NCI-H2107 (cell line): ENCODE results near the gene SLC6A5.
"Not testable (repeated sequence)": the region's sequence is repeated elsewhere in the genome, so short reads cannot be mapped to it uniquely, and the experiment has no call there.

Experiments
- DNase-seq: peaks from one replicate; lab custom pipeline; 2025; lab: John Stamatoyannopoulos, UW

Gene SLC6A5

DNA sequence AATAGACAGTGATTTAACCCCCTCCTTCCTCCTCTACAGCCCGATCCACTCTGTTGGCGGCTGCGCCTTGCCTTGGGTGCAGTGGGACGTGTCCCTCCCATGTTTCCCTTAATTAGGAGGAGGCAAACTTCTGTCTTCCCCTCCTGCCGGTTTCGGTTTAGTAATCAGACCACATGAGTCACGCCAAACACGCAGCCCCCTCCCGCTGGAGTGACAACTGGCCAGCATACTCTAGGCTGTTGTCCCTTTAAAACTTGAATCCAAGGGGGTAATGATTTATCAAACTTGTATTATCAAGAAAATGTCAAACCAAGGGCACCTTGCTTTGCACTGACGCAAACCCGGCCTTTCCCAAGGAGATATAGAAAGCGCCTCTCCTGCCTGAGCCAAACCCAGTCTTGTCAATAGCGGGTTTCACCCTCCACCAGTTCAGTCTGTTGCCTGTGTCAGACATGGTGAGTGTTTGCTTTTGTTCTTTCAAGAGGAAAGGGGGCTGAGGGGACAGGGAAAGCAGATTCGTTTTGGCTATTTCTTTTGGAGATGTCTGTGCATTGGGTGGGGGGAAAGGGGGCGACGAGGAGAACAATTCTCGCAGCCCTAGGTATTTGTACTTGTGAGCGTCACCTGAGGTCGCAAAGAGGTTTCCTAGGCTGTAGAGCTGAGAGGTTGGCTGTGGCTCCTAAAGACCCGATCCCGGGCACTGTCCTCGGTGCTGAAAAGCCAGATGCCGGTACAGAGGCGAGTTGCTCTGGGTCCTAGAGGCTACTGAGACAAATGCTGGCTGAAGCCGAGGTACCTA, at the start of gene SLC6A5:
SLC6A5 (plus strand) TSS at position 388 of the 799 bp plus-strand sequence; CDS start at position 453, 65 bp downstream.
- DNase-seq: no peak

DNA sequence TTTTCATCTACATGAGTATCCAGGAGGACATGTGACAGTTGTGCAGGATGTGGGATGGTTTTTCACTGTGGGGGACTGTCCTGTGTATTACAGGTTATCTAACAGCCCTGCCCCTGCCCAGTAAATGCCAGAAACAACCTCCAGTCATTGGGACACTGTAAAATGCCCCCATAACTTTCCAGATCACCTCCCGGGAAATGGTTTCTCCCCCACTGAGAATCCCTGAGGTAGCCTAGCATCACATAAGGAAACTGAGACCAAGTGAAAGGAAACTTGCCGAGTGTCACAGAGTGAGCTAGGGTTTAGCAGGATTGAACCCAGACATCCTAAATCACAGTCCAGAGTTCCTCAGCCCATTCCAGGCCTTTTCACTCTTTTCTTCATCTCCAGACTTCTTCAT, 48.3 kb upstream of the SLC6A5 start:
- no peak for DNase-seq

DNA sequence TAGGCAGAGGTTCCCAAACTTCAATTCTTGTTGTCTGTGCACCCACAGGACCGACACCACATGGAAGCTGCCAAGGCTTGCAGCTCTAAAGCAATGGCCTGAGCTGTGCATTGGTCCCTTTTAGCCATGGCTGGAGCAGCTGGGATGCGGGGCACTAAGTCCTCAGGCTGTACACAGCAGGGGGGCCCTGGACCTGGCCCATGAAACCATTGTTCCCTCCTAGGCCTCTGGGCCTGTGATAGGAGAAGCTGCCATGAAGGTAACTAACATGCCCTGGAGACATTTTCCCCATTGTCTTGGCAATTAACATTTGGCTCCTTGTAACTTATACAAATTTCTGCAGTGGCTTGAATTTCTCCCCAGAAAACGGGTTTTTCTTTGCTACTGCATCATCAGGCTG, 43.6 kb upstream of the SLC6A5 start:
- no peak for DNase-seq

DNA sequence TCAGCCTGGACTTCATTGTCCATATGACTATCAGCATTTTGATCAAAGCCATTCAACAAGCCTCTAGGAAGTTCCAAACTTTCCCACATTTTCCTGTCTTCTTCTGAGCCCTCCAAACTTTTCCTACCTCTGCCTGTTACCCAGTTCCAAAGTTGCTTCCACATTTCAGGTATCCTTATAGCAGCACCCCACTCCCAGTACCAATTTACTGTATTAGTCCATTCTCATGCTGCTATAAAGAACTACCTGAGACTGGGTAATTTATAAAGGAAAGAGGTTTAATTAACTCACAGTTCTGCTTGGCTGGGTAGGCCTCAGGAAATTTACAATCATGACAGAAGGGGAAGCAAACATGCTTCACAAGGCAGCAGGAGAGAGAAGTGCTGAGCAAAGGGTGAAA, 43.0 kb upstream of the SLC6A5 start:
- DNase-seq: not testable (repeated sequence)

DNA sequence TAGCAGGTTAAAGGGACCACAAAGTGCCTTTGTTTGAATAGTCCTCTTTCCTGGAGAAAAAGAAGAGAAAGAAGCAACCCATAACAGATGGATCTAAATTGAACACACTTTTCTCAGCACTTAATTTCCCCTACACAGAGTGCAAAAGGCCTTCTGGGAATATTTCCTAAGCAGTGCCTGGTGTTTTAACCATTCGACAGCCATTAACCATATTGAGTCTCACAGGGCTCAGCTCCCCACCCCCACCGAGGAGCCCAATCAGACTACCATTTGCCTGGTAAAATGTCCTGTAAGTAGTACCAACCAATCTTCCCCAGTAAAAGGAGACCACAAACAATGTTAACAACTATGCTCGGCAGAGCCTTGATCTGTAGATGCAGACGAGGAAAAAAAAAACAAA, 40.7 kb upstream of the SLC6A5 start:
- no peak for DNase-seq

DNA sequence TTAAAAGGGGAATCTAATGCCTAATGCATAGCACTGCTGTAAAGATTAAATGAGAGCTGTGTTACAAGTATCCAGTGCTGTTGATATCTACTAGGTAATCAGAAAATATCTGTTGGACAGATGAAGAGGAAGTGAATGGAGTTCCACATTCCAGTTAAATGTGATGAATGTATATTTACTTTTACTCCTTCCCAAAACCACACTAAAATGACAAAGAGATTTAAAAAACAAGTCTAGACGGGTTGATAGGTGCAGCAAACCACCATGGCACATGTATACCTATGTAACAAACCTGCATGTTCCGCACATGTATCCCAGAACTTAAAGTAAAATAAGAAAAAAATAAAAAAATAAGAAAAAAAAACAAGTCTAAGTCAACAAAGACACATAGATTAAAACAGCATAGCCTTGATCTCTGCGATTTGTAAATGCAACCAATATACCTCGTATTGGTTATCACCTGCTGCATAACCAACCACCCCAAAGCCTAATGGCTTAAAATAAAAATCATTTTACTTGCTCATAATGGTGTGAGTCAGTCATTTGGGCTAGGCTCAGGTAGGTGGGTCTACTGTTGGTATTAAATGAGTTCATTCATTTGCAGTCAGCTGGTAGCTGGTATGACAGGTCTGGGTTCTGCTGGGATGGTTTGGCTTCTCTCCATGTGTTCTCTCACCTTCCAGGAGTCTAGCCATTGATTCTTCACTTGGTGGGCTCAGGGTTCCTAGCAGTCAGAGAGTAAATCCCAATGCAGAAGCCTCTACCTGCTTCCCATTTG, 39.7 kb upstream of the SLC6A5 start:
- no peak for DNase-seq

DNA sequence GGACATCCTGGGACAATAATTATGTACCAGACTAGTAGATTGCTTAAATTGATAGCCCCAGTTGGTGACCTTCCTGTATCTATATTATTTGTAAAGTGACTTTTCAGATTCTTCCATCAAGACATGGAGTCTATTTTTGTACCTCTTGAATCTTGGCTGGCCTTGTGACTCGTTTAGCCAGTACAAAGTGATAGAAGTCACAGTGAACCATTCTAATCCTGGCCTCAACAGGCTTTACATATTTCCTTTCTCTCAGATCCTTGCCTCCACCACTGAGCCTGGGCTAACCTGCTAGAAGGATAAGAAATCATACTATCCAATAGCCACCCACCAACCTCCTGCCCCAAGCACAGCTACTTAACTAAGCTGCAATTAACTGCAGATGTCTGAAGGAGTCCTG, 37.5 kb upstream of the SLC6A5 start:
- DNase-seq: no peak

DNA sequence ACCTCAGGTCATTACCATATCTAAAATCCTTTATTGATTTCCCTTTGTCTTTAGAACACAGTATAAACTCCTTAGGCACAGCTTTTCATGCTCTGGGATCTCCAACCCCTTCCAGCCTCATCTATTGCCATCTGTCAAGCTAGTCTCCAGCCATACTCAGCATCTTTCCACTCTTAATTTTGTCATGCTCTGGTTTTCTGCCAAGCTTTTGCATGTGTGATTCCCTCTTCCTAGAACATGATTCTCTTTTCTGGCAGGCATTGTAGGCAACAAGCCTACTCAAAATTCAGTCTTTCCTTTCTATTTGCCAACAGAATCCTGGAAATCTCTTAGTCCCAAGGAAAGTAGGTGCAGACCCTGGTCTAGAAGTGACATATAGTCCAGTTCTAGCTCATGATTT, 35.5 kb upstream of the SLC6A5 start:
- no peak for DNase-seq

DNA sequence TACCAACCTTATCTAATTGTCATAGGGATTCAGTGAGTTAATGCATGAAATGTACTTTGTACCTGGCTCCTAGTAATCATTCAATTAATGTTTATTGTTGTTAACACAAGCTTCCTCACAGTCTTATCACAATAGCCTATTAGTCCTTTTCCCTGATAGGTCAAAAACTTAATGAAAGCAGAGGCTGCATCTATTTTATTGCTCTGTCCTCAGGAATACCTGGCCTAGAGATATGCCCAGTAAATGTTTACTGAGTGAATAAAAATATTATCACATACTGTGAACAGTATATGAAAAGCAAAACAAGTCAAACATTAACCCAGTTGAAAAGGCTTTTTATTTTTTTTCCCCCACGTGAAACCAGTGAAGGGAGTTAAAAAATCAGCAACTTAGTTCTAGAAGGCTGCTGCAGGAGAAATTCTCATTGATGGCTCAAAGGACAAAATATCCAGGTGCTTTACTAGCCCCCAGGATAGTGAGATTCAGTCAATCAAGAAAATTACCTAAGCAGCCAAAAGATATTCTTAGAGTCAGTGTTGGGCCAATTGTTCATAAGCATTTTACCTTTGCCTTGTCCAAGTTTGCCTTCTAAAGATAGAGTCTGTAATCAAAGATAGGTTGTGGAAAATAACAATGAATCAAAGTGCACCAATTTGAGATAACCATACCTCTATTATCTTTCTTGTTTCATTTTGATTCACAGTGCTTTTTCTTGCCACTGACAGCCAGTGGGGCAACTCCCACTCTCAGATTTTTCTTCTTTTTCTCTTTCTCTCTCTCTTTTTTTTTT, 34.4 kb upstream of the SLC6A5 start:
- DNase-seq: no peak

DNA sequence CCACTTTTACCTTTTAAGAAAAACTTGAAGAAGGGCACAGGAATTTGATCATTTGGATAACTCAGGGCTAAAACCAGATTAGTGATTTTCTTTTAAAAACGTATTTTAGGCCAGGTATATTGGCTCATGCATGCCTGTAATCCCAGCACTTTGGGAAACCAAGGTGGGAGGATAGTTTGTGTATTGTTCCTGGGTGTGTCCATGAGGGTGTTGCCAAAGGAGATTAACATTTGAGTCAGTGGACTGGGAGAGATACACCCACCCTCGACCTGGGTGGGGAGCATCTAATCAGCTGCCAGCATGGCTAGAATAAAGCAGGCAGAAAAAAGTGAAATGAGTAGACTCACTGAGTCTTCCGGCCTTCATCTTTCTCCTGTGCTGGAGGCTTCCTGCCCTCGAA, 33.3 kb upstream of the SLC6A5 start:
- DNase-seq: not testable (repeated sequence)

DNA sequence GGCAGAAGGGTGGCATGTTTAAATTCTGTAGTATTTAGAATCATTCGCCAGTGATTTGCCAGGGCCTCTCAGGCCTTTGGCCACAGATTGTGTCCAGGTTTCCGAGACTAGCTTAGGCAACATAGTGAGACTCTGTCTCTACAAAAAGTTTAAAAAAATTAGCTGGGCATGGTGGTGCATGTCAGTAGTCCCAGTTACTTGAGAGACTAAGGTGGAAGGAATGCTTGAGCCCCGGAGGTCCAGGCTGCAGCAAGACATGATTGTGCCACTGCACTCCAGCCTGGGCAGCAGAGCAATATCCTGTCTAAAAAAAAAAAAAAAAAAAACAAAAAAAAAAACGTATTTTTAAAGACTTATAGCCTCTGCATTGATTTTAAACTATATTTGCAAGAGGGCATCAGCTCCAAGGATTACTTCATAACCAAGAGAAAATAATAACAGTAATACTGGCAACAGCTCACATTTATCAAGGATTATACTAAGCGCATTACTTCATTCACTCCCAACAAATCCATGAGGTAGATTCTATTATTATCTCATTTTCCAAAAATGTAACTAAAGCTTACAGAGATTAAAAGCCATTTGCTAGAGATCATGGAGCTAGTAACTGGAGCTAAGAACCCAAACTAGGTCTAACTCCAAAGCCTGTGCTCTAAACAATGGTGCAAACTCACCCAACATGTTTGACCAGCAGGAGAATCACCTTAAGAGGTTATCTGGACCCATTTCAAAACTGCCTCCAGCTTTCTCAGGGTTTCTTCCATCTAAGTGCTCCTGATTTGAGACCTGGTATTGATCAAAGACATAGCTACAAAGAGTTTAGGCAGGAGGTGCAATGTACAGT, 32.6 kb upstream of the SLC6A5 start:
- no peak for DNase-seq

DNA sequence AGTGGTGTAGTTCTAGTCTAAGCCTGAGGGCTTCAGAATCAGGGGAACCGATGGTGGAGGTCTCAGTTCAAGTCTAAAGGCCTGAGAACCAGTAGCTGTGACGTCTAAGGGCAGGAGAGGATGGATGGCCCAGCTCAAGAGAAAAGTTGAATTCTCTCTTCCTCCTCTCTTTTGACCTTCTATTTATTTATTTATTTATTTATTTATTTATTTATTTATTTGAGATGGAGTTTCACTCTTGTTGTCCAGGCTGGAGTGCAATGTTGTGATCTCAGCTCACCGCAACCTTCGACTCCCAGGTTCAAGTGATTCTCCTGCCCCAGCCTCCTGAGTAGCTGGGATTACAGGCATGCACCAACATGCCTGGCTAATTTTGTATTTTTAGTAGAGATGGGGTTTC, 19.7 kb upstream of the SLC6A5 start:
- not testable (repeated sequence) for DNase-seq

DNA sequence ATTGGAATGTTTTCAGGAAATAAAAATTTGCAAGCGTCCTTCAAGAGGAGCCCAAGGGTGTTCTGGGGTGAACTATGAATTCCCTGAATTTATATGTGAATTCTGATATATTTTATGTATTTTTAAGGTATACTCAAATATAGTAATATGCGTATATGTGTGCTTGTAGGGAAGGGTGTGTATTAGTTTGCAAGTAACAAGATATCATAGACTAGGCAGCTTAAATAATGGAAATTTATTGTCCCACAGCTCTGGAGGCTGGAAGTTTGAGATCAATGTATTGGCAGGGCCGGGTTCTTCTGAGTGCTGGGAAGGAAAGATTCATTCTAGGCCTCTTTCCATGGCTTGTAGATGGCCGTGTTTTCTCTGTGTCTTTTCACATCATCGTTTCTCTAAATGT, 16.2 kb upstream of the SLC6A5 start:
- no peak for DNase-seq

DNA sequence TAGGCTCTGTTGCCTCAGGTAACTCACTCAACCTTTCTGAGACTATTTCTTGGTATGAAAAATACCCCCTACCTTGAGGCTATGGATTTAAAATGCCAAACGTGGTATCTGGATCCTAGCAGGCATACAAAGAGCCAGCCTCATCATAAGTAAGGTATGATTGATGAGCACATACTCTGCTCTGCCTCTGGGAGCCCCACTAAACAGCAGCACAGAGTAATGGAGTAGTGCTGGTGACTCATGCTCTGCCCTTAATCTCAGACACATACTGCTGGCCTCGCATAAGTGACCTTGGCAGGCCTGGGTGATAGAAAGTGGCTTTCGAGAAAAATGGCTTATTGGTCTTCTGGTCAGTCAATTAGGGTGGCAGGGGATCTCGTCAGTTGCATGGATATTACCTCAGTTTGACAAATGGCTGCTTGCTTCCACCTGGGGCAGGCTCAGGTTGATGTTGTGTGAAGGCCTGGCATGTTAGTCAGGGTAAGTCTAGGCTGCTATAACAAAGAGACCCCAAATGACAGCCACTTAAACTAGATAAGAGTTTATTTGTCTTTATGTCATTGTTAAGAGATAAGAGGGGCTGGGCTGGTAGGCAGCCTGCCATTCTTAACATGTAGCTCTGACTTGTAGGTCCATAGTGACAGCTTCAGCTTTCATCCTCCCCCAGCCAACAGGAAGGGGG, 15.2 kb upstream of the SLC6A5 start:
- no peak for DNase-seq

DNA sequence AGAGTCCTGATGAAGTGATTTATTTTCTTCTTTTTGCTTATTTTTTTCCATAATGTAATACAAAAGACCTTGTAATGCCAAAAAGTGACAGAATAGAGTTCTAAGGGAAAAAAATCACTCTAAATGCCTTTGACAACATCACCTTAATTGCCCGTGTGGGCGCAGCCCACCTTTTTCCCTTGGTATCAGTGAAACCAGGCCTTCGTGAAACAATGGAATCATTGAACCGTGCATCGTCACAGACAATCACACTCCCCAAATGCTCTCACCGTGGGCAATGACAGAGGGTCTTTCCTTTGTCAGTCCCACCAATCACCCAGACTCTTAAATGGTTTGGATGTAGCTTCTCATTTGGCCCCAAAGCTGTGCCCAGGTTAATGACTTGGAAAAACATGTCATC, 9.6 kb upstream of the SLC6A5 start:
- no peak for DNase-seq

DNA sequence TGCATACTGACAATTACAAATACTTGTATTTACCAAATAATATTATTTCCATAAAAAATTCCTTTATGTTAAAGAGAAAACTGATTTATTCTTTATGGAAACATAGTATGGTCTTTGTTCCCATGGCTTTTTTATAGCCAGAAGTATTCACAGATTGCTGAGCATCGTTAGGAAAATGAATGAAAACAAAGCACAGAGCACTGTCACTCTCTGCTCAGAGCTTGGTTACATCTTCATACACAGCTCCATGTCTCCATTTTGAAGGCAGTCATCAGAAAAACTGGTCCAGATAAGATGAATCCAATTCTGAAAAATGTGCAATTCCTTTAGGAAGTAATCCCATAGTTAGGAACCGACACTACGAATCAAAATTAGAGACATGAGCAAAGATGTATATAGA, 9.0 kb upstream of the SLC6A5 start:
- no peak for DNase-seq

DNA sequence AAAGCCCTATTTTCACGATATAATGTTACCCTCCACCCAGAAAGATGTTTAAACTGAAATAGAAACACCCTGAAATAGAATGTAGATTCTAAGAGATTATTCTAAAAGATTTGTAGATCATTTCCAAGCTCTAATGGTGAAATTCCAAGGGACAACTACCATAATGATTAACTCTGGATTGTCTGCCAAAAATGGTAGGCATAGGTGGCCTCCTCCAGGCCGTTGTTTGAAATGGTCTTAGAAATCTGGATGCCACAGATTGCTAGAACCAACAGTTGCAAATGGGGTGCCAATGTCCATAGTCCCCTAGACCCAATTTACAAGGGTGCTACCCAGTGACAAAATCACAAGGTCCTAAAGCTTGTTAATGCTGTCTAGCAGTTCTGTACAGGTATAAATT, 6.7 kb upstream of the SLC6A5 start:
- no peak for DNase-seq

DNA sequence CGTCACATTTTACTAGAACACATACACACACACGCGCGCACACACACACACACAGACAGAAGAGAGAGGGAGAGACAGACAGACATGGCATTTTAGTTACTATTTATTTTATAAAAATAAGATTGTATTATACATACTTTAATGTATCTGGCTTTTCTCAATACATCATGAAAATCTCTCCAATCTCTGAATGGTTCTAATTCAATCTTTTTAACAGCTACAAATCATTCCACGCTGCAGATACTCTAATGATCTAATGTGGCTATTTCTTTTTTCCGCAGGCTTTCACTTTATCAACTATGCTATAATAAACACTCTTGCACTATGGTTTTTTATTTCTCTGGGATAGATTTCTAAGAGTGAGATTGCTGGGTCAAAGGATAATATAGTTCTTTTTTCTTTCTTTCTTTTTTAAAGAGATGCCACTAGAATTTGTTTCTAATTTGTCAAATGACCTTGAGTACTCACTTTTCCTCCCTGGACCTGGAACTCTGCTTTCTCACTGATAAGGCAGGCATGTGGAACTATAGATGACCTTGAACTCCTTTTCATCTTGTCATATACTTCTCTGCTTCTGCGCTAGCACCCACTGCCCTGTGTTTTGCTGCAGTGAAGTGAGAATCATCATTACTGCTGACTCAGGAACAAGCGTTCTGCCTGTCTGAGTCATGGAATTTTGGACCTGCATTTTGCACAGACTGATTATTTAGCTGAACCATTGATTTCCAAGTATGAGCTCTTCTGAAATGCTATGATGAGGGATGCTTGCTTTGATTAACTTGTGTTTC, 4.9 kb upstream of the SLC6A5 start:
- no peak for DNase-seq

DNA sequence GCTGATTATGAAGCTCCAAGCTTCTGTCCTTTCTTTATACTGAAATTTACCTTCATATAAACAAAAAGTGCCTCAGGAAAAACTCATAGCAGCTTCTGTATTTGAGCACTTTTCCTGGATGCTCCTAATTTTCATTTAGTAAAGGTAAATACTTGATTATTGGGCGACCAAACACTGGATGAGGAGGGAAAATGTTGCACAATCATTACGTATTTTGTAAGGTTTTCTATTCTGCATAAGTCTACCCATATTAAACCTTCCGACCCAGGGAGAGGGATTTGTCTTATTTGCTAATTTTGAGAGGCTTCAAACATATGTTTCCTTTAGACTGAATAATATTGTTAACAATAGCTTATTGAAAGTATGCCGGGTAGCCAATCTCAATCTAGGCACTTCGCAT, 4.3 kb upstream of the SLC6A5 start:
- no peak for DNase-seq
